IMR-90 (cell line): ENCODE results near the gene CYP2F1. TPM values are rescaled to one million over a fixed set of nuclear protein-coding genes. Genes with fewer than 3 reads are reported as not detected.

Experiments used
- ATAC-seq: fragments of 200-7000 bp; cut with Tn5 transposase; 2 replicates; pipeline ENCODE4 v1.9.1; 2020; ENCODE audit warnings: low read depth, mild to moderate bottlenecking, moderate library complexity
- BruUV-seq: library from RNA; stranded (reverse); fragments of 400-500 nt; replicated peaks from 2 replicates; lab custom pipeline; 2021; lab: Mats Ljungman, UMichigan
- CTCF ChIA-PET: fragments of 300-600 bp; formaldehyde crosslinking; extraction: SDS; loops from one replicate; lab custom pipeline; 2021; ENCODE audit warnings: antibody characterized with exemption; lab: Yijun Ruan, JAX
- POLR2A ChIA-PET: fragments of 300-600 bp; sonication (Branson Sonifier 250); formaldehyde crosslinking; loops from one replicate; lab custom pipeline; 2022; ENCODE audit warnings: antibody characterized with exemption; ENCODE audit not compliant: unreplicated experiment; lab: Charles Lee
- DNase-seq: peaks from one replicate; pipeline ENCODE4 v3.0.0; 2013
- H2AFZ ChIP-seq: replicated peaks from 2 replicates; pipeline ENCODE3; 2013; ENCODE audit warnings: low read length, mild to moderate bottlenecking; ENCODE audit not compliant: poor library complexity
- H2AK5ac ChIP-seq: 2 replicates; pipeline ENCODE4 v1.6.1; 2013; ENCODE audit warnings: low read depth, low read length, inconsistent platforms
- H2AK9ac ChIP-seq: replicated peaks from 2 replicates; pipeline ENCODE3; 2013; ENCODE audit warnings: mild to moderate bottlenecking, low read depth, low read length, moderate library complexity; ENCODE audit not compliant: poor library complexity
- H2BK120ac ChIP-seq: 2 replicates; pipeline ENCODE4 v1.6.1; 2013; ENCODE audit warnings: low read depth, low read length, inconsistent platforms
- H2BK15ac ChIP-seq: 3 replicates; pipeline ENCODE4 v1.6.1; 2013; ENCODE audit warnings: low read depth, low read length, inconsistent platforms
- H2BK20ac ChIP-seq: 2 replicates; pipeline ENCODE4 v1.6.1; 2013; ENCODE audit warnings: low read depth, mild to moderate bottlenecking, inconsistent platforms, low read length, moderate library complexity
- H2BK5ac ChIP-seq: 2 replicates; pipeline ENCODE4 v1.6.1; 2013; ENCODE audit warnings: mild to moderate bottlenecking, low read depth, low read length, inconsistent platforms; ENCODE audit not compliant: poor library complexity, severe bottlenecking
- H3K14ac ChIP-seq: replicated peaks from 2 replicates; pipeline ENCODE4 v1.6.1; 2013; ENCODE audit warnings: low read depth, low read length, inconsistent platforms
- H3K18ac ChIP-seq: 2 replicates; pipeline ENCODE4 v1.6.1; 2013; ENCODE audit warnings: low read depth, low read length, control low read depth
- H3K23ac ChIP-seq: 2 replicates; pipeline ENCODE4 v1.6.1; 2013; ENCODE audit warnings: low read depth, low read length, inconsistent platforms
- H3K27ac ChIP-seq: 2 replicates; pipeline ENCODE4 v1.5.1; 2013; ENCODE audit warnings: mild to moderate bottlenecking, control low read depth, low read length; ENCODE audit not compliant: insufficient read depth
- H3K27me3 ChIP-seq: 2 replicates; pipeline ENCODE4 v1.6.1; 2013; ENCODE audit warnings: low read length; ENCODE audit not compliant: control insufficient read depth, insufficient read depth
- H3K36me3 ChIP-seq: 2 replicates; pipeline ENCODE4 v1.6.1; 2013; ENCODE audit warnings: low read length, mixed read lengths; ENCODE audit not compliant: control insufficient read depth, insufficient read depth
- H3K4ac ChIP-seq: 2 replicates; pipeline ENCODE4 v1.6.1; 2013; ENCODE audit warnings: low read depth, low read length, inconsistent platforms
- H3K4me1 ChIP-seq: 2 replicates; pipeline ENCODE4 v1.6.1; 2013; ENCODE audit warnings: low read length, mixed read lengths; ENCODE audit not compliant: control insufficient read depth, insufficient read depth
- H3K4me2 ChIP-seq: 2 replicates; pipeline ENCODE4 v1.6.1; 2013; ENCODE audit warnings: low read depth, mild to moderate bottlenecking, control low read depth, low read length, moderate library complexity
- H3K4me3 ChIP-seq: 2 replicates; pipeline ENCODE4 v1.5.1; 2013; ENCODE audit warnings: low read depth, mild to moderate bottlenecking, control low read depth, low read length, moderate library complexity; ENCODE audit not compliant: insufficient read depth
- H3K56ac ChIP-seq: 2 replicates; pipeline ENCODE4 v1.6.1; 2013; ENCODE audit warnings: low read length, inconsistent platforms; ENCODE audit not compliant: insufficient read depth; ENCODE audit errors: extremely low read depth
- H3K79me1 ChIP-seq, 2 experiments: 2 replicates each; pipeline ENCODE4 v1.6.1; 2013; ENCODE audit warnings: low read length in 2 of 2, inconsistent platforms in 1 of 2, low read depth in 1 of 2
- H3K9ac ChIP-seq: 2 replicates; pipeline ENCODE4 v1.6.1; 2013; ENCODE audit warnings: low read depth, low read length, control low read depth
- H3K9me1 ChIP-seq: 2 replicates; pipeline ENCODE4 v1.6.1; 2013; ENCODE audit warnings: low read length, inconsistent platforms; ENCODE audit not compliant: insufficient read depth
- H3K9me3 ChIP-seq: 2 replicates; pipeline ENCODE4 v1.6.1; 2013; ENCODE audit warnings: low read length; ENCODE audit not compliant: control insufficient read depth, insufficient read depth
- H4K20me1 ChIP-seq: 2 replicates; pipeline ENCODE4 v1.6.1; 2013; ENCODE audit warnings: low read length, inconsistent platforms; ENCODE audit not compliant: insufficient read depth
- H4K5ac ChIP-seq: 2 replicates; pipeline ENCODE4 v1.6.1; 2013; ENCODE audit warnings: mild to moderate bottlenecking, low read depth, low read length, control low read depth
- H4K8ac ChIP-seq, 2 experiments: 2 replicates each; pipeline ENCODE4 v1.6.1; 2013; ENCODE audit warnings: low read depth in 2 of 2, low read length in 2 of 2, control low read depth in 1 of 2, inconsistent platforms in 1 of 2
- H4K91ac ChIP-seq: 2 replicates; pipeline ENCODE4 v1.6.1; 2013; ENCODE audit warnings: low read depth, low read length, inconsistent platforms; ENCODE audit not compliant: insufficient read depth
- WGBS, 2 experiments: methylation state at CpG; one replicate each; pipeline versions ENCODE4 v1.1.5 to v1.1.7; 2013; ENCODE audit warnings: missing lambda C conversion rate in 2 of 2; ENCODE audit not compliant: insufficient read length in 1 of 2; ENCODE audit errors: extremely low coverage in 2 of 2; 5-methylcytosine and 5-hydroxymethylcytosine counted together
- dilution Hi-C: fragments of 300-500 bp; cut with HindIII; formaldehyde crosslinking; loops from one replicate; pipeline ENCODE4 v1.14.3; 2018; ENCODE audit warnings: low sequenced_read_pairs; ENCODE audit not compliant: unreplicated experiment
- in situ Hi-C: fragments of 300-500 bp; cut with MboI; formaldehyde crosslinking; loops from 3 replicates; pipeline ENCODE4 v1.14.3; 2019; ENCODE audit warnings: low sequenced_read_pairs, inconsistent platforms, mixed read lengths
- intact Hi-C: fragments of 100-400 bp; cut with micrococcal nuclease; formaldehyde crosslinking; loops from 2 replicates; pipeline ENCODE4 v1.10.0; 2022
- polyA plus RNA-seq, 3 experiments: library from polyadenylated mRNA; depleted of rRNA; stranded (reverse); fragments of >200 nt; gene quantifications; 2 replicates each; pipeline ENCODE4 v1.2.3, GENCODE V29; 2012; ENCODE audit warnings: low replicate concordance in 1 of 3
- total RNA-seq: library from RNA; depleted of rRNA; stranded (reverse); fragments of >200 nt; gene quantifications from 2 replicates; pipeline ENCODE4 v1.2.3, GENCODE V29; 2012
- TF ChIP-seq, protein P1 (sequence below): conservative IDR thresholded peaks from 2 replicates; pipeline ENCODE4 v1.5.1; 2012; ENCODE audit warnings: mild to moderate bottlenecking, low read depth, low read length, improper control_type of control experiment

CYP2F1 gene
- total and polyA plus RNA-seq, 2 of the 4 experiments (the other 2 are of a cell fraction), result not detected

DNA sequence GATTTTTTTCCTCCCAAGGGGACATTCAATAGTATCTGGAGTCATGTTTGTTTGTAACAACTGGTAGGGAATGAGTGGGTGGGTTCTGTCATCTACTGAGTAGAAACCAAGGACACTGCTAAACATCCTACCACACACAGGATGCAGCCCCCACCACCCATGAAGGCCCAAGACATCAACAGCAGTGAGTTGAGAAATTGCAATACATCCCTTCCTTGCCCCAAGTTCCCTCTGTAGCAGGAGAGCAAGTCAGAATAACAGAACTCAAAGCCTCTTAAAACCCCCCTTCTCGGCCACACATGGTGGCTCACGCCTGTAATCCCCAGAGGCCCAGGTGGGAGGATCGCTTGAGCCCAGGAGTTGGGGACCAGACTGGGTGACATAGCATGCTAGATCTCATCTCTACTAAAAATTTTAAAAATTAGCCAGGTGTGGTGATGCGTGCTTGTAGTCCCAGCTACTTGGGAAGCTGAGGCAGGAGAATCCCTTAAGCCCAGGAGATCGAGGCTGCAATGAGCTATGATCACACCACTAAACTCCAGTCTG, 2.4 kb upstream of the CYP2F1 start:
- H3K9ac ChIP-seq, result no peak overlapping the region
- ChIA-PET CTCF (no interaction called here), POLR2A (no interaction called here)
- no peak overlapping the region for H3K27ac ChIP-seq
- no peak overlapping the region for H3K4me3 ChIP-seq
- in situ Hi-C loops (no loop called here), dilution Hi-C loops (no loop called here), intact Hi-C loops (no loop called here)
- H4K20me1 ChIP-seq, result no peaks in the 10 kb centered on the region
- ATAC-seq (no peak), DNase-seq (no peak)
- H4K91ac ChIP-seq, result no peak overlapping the region
- H3K4me2 ChIP-seq, result no peak overlapping the region
- no peaks in the 10 kb centered on the region for H3K4me1 ChIP-seq
- no peak overlapping the region for H2BK20ac ChIP-seq
- no peaks in the 10 kb centered on the region for H3K36me3 ChIP-seq
- no peaks in the 10 kb centered on the region for H3K9me1 ChIP-seq
- H2BK120ac ChIP-seq, result no peak overlapping the region
- H4K8ac ChIP-seq, result no peak overlapping the region
- no peak overlapping the region for H2BK5ac ChIP-seq
- H3K14ac ChIP-seq, result no peak overlapping the region
- H2AK9ac ChIP-seq, result no peak overlapping the region
- H4K5ac ChIP-seq, result no peak overlapping the region
- no peak overlapping the region for H2AK5ac ChIP-seq
- TF ChIP-seq, protein P1, sequence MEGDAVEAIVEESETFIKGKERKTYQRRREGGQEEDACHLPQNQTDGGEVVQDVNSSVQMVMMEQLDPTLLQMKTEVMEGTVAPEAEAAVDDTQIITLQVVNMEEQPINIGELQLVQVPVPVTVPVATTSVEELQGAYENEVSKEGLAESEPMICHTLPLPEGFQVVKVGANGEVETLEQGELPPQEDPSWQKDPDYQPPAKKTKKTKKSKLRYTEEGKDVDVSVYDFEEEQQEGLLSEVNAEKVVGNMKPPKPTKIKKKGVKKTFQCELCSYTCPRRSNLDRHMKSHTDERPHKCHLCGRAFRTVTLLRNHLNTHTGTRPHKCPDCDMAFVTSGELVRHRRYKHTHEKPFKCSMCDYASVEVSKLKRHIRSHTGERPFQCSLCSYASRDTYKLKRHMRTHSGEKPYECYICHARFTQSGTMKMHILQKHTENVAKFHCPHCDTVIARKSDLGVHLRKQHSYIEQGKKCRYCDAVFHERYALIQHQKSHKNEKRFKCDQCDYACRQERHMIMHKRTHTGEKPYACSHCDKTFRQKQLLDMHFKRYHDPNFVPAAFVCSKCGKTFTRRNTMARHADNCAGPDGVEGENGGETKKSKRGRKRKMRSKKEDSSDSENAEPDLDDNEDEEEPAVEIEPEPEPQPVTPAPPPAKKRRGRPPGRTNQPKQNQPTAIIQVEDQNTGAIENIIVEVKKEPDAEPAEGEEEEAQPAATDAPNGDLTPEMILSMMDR, result no peak
- H2BK15ac ChIP-seq, result no peak overlapping the region
- BruUV-seq, result no TSS peak
- 57% methylated on average over 1 of the region's 5 CpGs; no CpG with 5 or more reads in 1 of the 2 experiments for whole genome bisulfite sequencing, 2 experiments
- H3K9me3 ChIP-seq, result no peaks in the 10 kb centered on the region
- H3K4ac ChIP-seq, result no peak overlapping the region
- H3K27me3 ChIP-seq, result peaks cover 5% of the 10 kb centered on the region; the same call in 1 of the 2 replicates
- no peak overlapping the region for H3K18ac ChIP-seq
- no peak overlapping the region for H3K56ac ChIP-seq
- no peak overlapping the region for H3K23ac ChIP-seq
- H3K79me1 ChIP-seq, result no peaks in the 10 kb centered on the region
- no peak overlapping the region for H2AFZ ChIP-seq
